ENCODE measurements around the gene RADIL. TPM values are rescaled to one million over a fixed set of nuclear protein-coding genes. Genes with fewer than 3 reads are reported as not detected.

RADIL gene
- total and polyA plus RNA-seq, 2 donors (not counting 1 experiment from before 2014, with no cell fraction given): not detected

DNA sequence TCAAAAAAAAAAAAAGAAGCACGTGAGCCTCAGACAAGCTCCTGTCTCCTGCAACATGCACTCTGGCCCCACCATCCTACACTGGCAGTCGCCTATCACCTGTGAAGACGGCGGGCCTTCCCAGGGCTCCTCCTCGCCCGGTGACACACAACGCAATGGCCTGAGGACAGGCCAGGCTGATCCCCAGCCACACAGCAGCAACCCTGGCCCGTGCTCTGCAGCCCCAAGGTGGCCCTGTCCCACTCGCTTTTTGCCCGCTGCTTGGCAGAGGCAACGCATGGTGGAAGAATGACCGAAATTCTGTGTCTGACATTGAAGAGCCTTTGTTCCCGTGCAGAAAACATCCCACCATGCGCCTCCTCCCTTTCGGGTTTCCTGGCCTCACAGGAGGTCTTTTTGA lies 8.1 kb downstream of the RADIL start:
- DNase-seq: no peak
- ChIA-PET POLR2A (no interaction called here), CTCF (no interaction called here)
- intact Hi-C loops (cut with micrococcal nuclease): no loop called here
- Mint-ChIP-seq H3K27me3 (peaks cover 14% of the 10 kb centered on the region), H3K4me3 (no peak overlapping the region), H3K27ac (no peak overlapping the region), H3K4me1 (no peaks in the 10 kb centered on the region), H3K9me3 (ENCODE audit: insufficient read depth) (no peaks in the 10 kb centered on the region)
- Histone ChIP-seq H3K9me3 (ENCODE audit: control extremely low read depth in 1 of 3, control insufficient read depth in 2 of 3, insufficient read depth in 1 of 3, low read length in 2 of 3) (no peaks in the 10 kb centered on the region), H3K79me2 (ENCODE audit: control insufficient read depth, insufficient read depth, low read length) (no peaks in the 10 kb centered on the region), H3K36me3 (replicated peaks in 1 of 2; ENCODE audit: control extremely low read depth in 1 of 2, control insufficient read depth in 1 of 2, extremely low read depth in 1 of 2, insufficient read depth in 2 of 2, low read length in 1 of 2) (no peaks in the 10 kb centered on the region), H3K27ac (ENCODE audit: low read length in 2 of 2) (no peak overlapping the region), H3K9ac (ENCODE audit: low read length) (no peak overlapping the region), H3K4me1 (ENCODE audit: control insufficient read depth in 2 of 2, insufficient read depth in 2 of 2, low read length in 2 of 2) (no peaks in the 10 kb centered on the region), H3K27me3 (replicated peaks in 1 of 4; ENCODE audit: control extremely low read depth in 1 of 4, control insufficient read depth in 3 of 4, insufficient read depth in 4 of 4, low read length in 3 of 4) (peaks cover 0 to 19% (median 3%) of the 10 kb centered on the region in 4 experiments), H3K4me2 (replicated peaks; ENCODE audit: low read depth, low read length, poor library complexity, severe bottlenecking) (no peak overlapping the region), H4K20me1 (ENCODE audit: control insufficient read depth, insufficient read depth, low read length, poor library complexity, severe bottlenecking) (no peaks in the 10 kb centered on the region), H2AFZ (ENCODE audit: insufficient read depth, low read depth, low read length, poor library complexity, severe bottlenecking) (no peak overlapping the region), H3K4me3 (ENCODE audit: control extremely low read depth in 1 of 5, extremely low read depth in 1 of 5, insufficient read depth in 1 of 5, low read depth in 2 of 5, low read length in 4 of 5) (no peak overlapping the region)
- no peak for ATAC-seq (ENCODE audit: low read depth)
- no peak for TF ChIP-seq EZH2 (IDR thresholded peaks at IDR 0.05; ENCODE audit: borderline replicate concordance, insufficient read depth, low read depth, low read length, poor library complexity, severe bottlenecking)
- TF ChIP-seq, protein P1, sequence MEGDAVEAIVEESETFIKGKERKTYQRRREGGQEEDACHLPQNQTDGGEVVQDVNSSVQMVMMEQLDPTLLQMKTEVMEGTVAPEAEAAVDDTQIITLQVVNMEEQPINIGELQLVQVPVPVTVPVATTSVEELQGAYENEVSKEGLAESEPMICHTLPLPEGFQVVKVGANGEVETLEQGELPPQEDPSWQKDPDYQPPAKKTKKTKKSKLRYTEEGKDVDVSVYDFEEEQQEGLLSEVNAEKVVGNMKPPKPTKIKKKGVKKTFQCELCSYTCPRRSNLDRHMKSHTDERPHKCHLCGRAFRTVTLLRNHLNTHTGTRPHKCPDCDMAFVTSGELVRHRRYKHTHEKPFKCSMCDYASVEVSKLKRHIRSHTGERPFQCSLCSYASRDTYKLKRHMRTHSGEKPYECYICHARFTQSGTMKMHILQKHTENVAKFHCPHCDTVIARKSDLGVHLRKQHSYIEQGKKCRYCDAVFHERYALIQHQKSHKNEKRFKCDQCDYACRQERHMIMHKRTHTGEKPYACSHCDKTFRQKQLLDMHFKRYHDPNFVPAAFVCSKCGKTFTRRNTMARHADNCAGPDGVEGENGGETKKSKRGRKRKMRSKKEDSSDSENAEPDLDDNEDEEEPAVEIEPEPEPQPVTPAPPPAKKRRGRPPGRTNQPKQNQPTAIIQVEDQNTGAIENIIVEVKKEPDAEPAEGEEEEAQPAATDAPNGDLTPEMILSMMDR (IDR thresholded peaks at IDR 0.05): no peak
- 97% methylated on average over 13 of the region's 15 CpGs for WGBS (ENCODE audit: insufficient coverage)

DNA sequence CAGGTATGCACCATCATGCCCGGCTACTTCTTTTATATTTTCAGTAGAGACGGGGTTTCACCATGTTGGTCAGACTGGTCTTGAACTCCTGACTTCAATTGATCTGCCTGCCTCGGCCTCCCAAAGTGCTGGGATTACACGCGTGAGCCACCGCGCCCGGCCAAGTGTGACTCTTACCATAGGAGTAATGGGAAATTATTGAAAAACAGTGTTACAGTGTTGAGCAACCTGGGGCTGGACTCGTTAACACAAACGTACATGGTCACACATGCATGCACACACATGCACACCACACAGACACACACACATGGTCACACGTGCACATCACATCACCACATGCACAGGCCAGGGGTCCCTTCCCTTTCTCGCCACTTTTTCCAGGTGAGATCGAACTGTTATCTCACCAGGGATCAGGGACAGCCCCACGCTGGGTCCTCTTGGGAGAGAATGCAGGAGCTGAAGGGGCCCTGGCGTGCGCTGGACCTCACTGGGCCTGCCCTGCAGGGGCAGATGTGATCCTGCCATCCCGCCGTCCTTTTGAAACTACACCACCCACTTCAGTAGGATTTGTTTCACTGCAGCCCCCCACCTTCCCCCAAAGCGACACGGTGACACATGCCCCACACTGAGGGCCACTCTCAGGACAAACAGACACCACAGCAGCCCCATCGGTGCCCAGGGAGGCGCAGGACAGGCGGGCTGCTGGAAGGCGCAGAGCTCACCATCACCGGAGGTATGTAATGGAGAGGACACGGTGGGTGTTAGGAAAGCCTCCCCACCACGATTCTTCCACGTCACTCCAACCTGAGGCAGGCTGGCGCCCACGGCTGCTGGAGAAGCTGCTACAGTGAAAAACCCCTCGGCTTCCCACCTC lies 10.2 kb downstream of the RADIL start:
- H3K9me3 ChIP-seq (ENCODE audit: control extremely low read depth in 1 of 3, control insufficient read depth in 2 of 3, insufficient read depth in 1 of 3, low read length in 2 of 3): peaks cover 0 to 1% (median 0%) of the 10 kb centered on the region in 3 donors
- H2AFZ ChIP-seq (ENCODE audit: insufficient read depth, low read depth, low read length, poor library complexity, severe bottlenecking): no peak overlapping the region
- 90% methylated on average over 23 of the region's 31 CpGs for WGBS (ENCODE audit: insufficient coverage)
- no peaks in the 10 kb centered on the region for H3K4me1 ChIP-seq (ENCODE audit: control insufficient read depth in 2 of 2, insufficient read depth in 2 of 2, low read length in 2 of 2)
- H3K4me3 Mint-ChIP-seq: no peak overlapping the region
- H4K20me1 ChIP-seq (ENCODE audit: control insufficient read depth, insufficient read depth, low read length, poor library complexity, severe bottlenecking): no peaks in the 10 kb centered on the region
- CTCF ChIA-PET: no interaction called here
- no peak for DNase-seq
- intact Hi-C loops (cut with micrococcal nuclease): no loop called here
- POLR2A ChIA-PET: no interaction called here
- no peaks in the 10 kb centered on the region for H3K36me3 ChIP-seq (replicated peaks in 1 of 2; ENCODE audit: control extremely low read depth in 1 of 2, control insufficient read depth in 1 of 2, extremely low read depth in 1 of 2, insufficient read depth in 2 of 2, low read length in 1 of 2)
- no peaks in the 10 kb centered on the region for H3K4me1 Mint-ChIP-seq
- no peaks in the 10 kb centered on the region for H3K79me2 ChIP-seq (ENCODE audit: control insufficient read depth, insufficient read depth, low read length)
- no peak overlapping the region for H3K4me3 ChIP-seq (ENCODE audit: control extremely low read depth in 1 of 5, extremely low read depth in 1 of 5, insufficient read depth in 1 of 5, low read depth in 2 of 5, low read length in 4 of 5)
- H3K9me3 Mint-ChIP-seq (ENCODE audit: insufficient read depth): no peaks in the 10 kb centered on the region
- no peak for TF ChIP-seq EZH2 (IDR thresholded peaks at IDR 0.05; ENCODE audit: borderline replicate concordance, insufficient read depth, low read depth, low read length, poor library complexity, severe bottlenecking)
- TF ChIP-seq, protein P1 (IDR thresholded peaks at IDR 0.05): no peak
- peaks cover 17% of the 10 kb centered on the region for H3K27me3 Mint-ChIP-seq
- H3K27ac ChIP-seq (ENCODE audit: low read length in 2 of 2): no peak overlapping the region
- no peak for ATAC-seq (ENCODE audit: low read depth)
- no peak overlapping the region for H3K4me2 ChIP-seq (replicated peaks; ENCODE audit: low read depth, low read length, poor library complexity, severe bottlenecking)
- peaks cover 0 to 14% (median 3%) of the 10 kb centered on the region in 4 experiments for H3K27me3 ChIP-seq (replicated peaks in 1 of 4; ENCODE audit: control extremely low read depth in 1 of 4, control insufficient read depth in 3 of 4, insufficient read depth in 4 of 4, low read length in 3 of 4)
- no peak overlapping the region for H3K9ac ChIP-seq (ENCODE audit: low read length)
- no peak overlapping the region for H3K27ac Mint-ChIP-seq
